HCT116 (cell line): ENCODE data around the gene GPC1. TPM values are rescaled to one million over a fixed set of nuclear protein-coding genes. Genes with fewer than 3 reads are reported as not detected.

Experiments used
- ATAC-seq: fragments of 200-7000 bp; cut with Tn5 transposase; 2 replicates; pipeline ENCODE4 v1.9.1; 2020; ENCODE audit warnings: mild to moderate bottlenecking, moderate library complexity
- BruUV-seq: library from RNA; stranded (reverse); fragments of 400-500 nt; replicated peaks from 2 replicates; lab custom pipeline; 2021; lab: Mats Ljungman, UMichigan
- CTCF ChIA-PET: fragments of 300-600 bp; sonication (Branson Sonifier 250); formaldehyde crosslinking; loops from one replicate; lab custom pipeline; 2021; ENCODE audit warnings: antibody characterized with exemption; lab: Charles Lee
- POLR2A ChIA-PET: fragments of 300-600, 350-600 bp; sonication (Branson Sonifier 250); formaldehyde crosslinking; loops from one replicate; lab custom pipeline; 2021; ENCODE audit warnings: antibody characterized with exemption; lab: Charles Lee
- RAD21 ChIA-PET, 2 experiments: fragments of 300-600 bp; sonication (Branson Sonifier 250); formaldehyde crosslinking; loops; one replicate each; lab custom pipeline; 2023; ENCODE audit warnings: low total read pairs in 2 of 2; ENCODE audit not compliant: uncharacterized antibody in 2 of 2, unreplicated experiment in 2 of 2, low non-redundant PET in 1 of 2; lab: Charles Lee
- DNase-seq: peaks from one replicate; pipeline ENCODE4 v3.0.0-alpha.2; 2010; ENCODE audit warnings: low read depth, low spot score
- H2AFZ ChIP-seq: fragments of 200-600 bp; shearing (Covaris generic), sonication (generic); 2 replicates; pipeline ENCODE4 v1.6.1; 2017; ENCODE audit warnings: low read depth, mixed run types, mixed read lengths, antibody characterized with exemption, low read length; ENCODE audit not compliant: poor library complexity, severe bottlenecking
- H3K27ac ChIP-seq: 2 replicates; pipeline ENCODE4 v1.5.1; 2012; ENCODE audit warnings: low read depth, low read length
- H3K27me3 ChIP-seq: fragments of 200-600 bp; sonication (generic); 2 replicates; pipeline ENCODE4 v1.6.1; 2016; ENCODE audit warnings: mixed run types, low read length, mixed read lengths; ENCODE audit not compliant: insufficient read depth
- H3K36me3 ChIP-seq, 2 experiments: fragments of 200-500 bp in 1 of 2; fragments of 200-600 bp in 1 of 2; sonication (Bioruptor generic) in 1 of 2; sonication (generic) in 1 of 2; 2 replicates each; pipeline versions ENCODE4 v1.5.1 to v1.6.1; 2014 to 2016; ENCODE audit warnings: low read length in 2 of 2, inconsistent platforms in 1 of 2, mixed read lengths in 1 of 2, mixed run types in 1 of 2; ENCODE audit not compliant: insufficient read depth in 2 of 2, control insufficient read depth in 1 of 2
- H3K4me1 ChIP-seq, 2 experiments: fragments of 200-600 bp in 1 of 2; sonication (generic) in 1 of 2; 2 replicates each; pipeline versions ENCODE4 v1.5.1 to v1.6.1; 2012 to 2017; ENCODE audit warnings: low read length in 2 of 2, inconsistent platforms in 1 of 2, mild to moderate bottlenecking in 1 of 2, mixed read lengths in 1 of 2, mixed run types in 1 of 2, moderate library complexity in 1 of 2; ENCODE audit not compliant: insufficient read depth in 2 of 2, control insufficient read depth in 1 of 2
- H3K4me2 ChIP-seq: fragments of 200-600 bp; sonication (generic); 2 replicates; pipeline ENCODE4 v1.6.1; 2017; ENCODE audit warnings: mixed run types, low read length, mixed read lengths
- H3K4me3 ChIP-seq, 2 experiments: fragments of 200-600 bp in 1 of 2; sonication (generic) in 1 of 2; replicated peaks in 1 of 2; 2 replicates each; pipeline ENCODE4 v1.5.1; 2011 to 2016; ENCODE audit warnings: low read length in 2 of 2, control low read depth in 1 of 2, low read depth in 1 of 2, mild to moderate bottlenecking in 1 of 2, mixed read lengths in 1 of 2, mixed run types in 1 of 2
- H3K79me2 ChIP-seq: fragments of 200-600 bp; sonication (generic); 2 replicates; pipeline ENCODE4 v1.6.1; 2017; ENCODE audit warnings: mild to moderate bottlenecking, mixed run types, low read length, moderate library complexity, mixed read lengths; ENCODE audit not compliant: insufficient read depth
- H3K9ac ChIP-seq: fragments of 200-600 bp; sonication (generic); 2 replicates; pipeline ENCODE4 v1.6.1; 2016; ENCODE audit warnings: low read length, mixed read lengths
- H3K9me2 ChIP-seq: fragments of 200-600 bp; sonication (generic), shearing (Covaris generic); 2 replicates; pipeline ENCODE4 v1.6.1; 2017; ENCODE audit warnings: mixed run types, mild to moderate bottlenecking, moderate library complexity; ENCODE audit not compliant: insufficient read depth
- H3K9me3 ChIP-seq, 2 experiments: fragments of 200-500 bp in 1 of 2; fragments of 200-600 bp in 1 of 2; sonication (Bioruptor generic) in 1 of 2; sonication (generic) in 1 of 2; 2 replicates each; pipeline ENCODE4 v1.6.1; 2014 to 2017; ENCODE audit warnings: low read length in 2 of 2, mixed read lengths in 2 of 2, inconsistent platforms in 1 of 2, low read depth in 1 of 2, mild to moderate bottlenecking in 1 of 2, mixed run types in 1 of 2, moderate library complexity in 1 of 2; ENCODE audit not compliant: control insufficient read depth in 1 of 2, insufficient read depth in 1 of 2
- H4K20me1 ChIP-seq: fragments of 200-600 bp; sonication (generic), shearing (Covaris generic); 2 replicates; pipeline ENCODE4 v1.6.1; 2017; ENCODE audit warnings: mixed run types, mild to moderate bottlenecking, moderate library complexity; ENCODE audit not compliant: insufficient read depth
- CBX3 ChIP-seq: IDR thresholded peaks from 2 replicates; pipeline ENCODE4 v1.6.1; 2012; ENCODE audit warnings: low read depth
- EGR1 ChIP-seq: IDR thresholded peaks from 2 replicates; pipeline ENCODE4 v1.6.1; 2012; ENCODE audit warnings: low read depth
- ELF1 ChIP-seq: IDR thresholded peaks from 2 replicates; pipeline ENCODE4 v1.6.1; 2012; ENCODE audit warnings: low read depth, borderline replicate concordance
- EZH2 ChIP-seq: fragments of 200-600 bp; sonication (generic); IDR thresholded peaks from 2 replicates; pipeline ENCODE4 v1.6.1; 2017; ENCODE audit warnings: antibody characterized with exemption, mixed run types
- EZH2phosphoT487 ChIP-seq: fragments of 200-600 bp; IDR thresholded peaks from 2 replicates; pipeline ENCODE4 v1.6.1; 2018; ENCODE audit warnings: antibody characterized with exemption, borderline replicate concordance
- FOSL1 ChIP-seq: IDR thresholded peaks from 2 replicates; pipeline ENCODE4 v1.6.1; 2012; ENCODE audit warnings: low read depth
- POLR2A ChIP-seq: IDR thresholded peaks from 2 replicates; pipeline ENCODE4 v1.7.0; 2011; ENCODE audit warnings: borderline replicate concordance; ENCODE audit not compliant: insufficient read depth, insufficient read length; ENCODE audit errors: extremely low read depth
- POLR2AphosphoS5 ChIP-seq: IDR thresholded peaks from 2 replicates; pipeline ENCODE4 v1.6.1; 2011; ENCODE audit warnings: mild to moderate bottlenecking, low read depth, low read length, moderate library complexity
- RAD21 ChIP-seq: IDR thresholded peaks from 2 replicates; pipeline ENCODE4 v1.6.1; 2012; ENCODE audit warnings: low read depth, mild to moderate bottlenecking
- SIN3A ChIP-seq: IDR thresholded peaks from 2 replicates; pipeline ENCODE4 v1.6.1; 2012; ENCODE audit warnings: low read depth
- SP1 ChIP-seq: IDR thresholded peaks from 2 replicates; pipeline ENCODE4 v1.6.1; 2012; ENCODE audit warnings: low read depth
- TCF7L2 ChIP-seq: IDR thresholded peaks from 2 replicates; pipeline ENCODE4 v1.7.0; 2011; ENCODE audit warnings: borderline replicate concordance, inconsistent platforms; ENCODE audit not compliant: insufficient read depth, insufficient read length; ENCODE audit errors: extremely low read depth
- YY1 ChIP-seq: IDR thresholded peaks from 2 replicates; pipeline ENCODE4 v1.6.1; 2011; ENCODE audit warnings: low read length, low read depth, moderate library complexity, mild to moderate bottlenecking; ENCODE audit not compliant: insufficient replicate concordance; ENCODE audit errors: extremely low read depth
- ZFX ChIP-seq: fragments of 450-650 bp; IDR thresholded peaks from 2 replicates; pipeline ENCODE4 v1.6.1; 2017
- ZNF274 ChIP-seq: fragments of 200-500 bp; sonication (Bioruptor generic); IDR thresholded peaks from 2 replicates; pipeline ENCODE4 v1.6.1; 2014; ENCODE audit warnings: mild to moderate bottlenecking, low read depth, low read length, inconsistent platforms
- intact Hi-C: fragments of 100-400 bp; cut with micrococcal nuclease; formaldehyde crosslinking; loops from 2 replicates; pipeline ENCODE4 v1.10.0; 2022
- total RNA-seq: library from RNA; stranded (reverse); gene quantifications from one replicate; pipeline ENCODE4 v1.2.1, GENCODE V29; 2021; ENCODE audit not compliant: unreplicated experiment
- TF ChIP-seq, protein P1 (sequence below): IDR thresholded peaks from 2 replicates; pipeline ENCODE4 v1.6.1; 2011; ENCODE audit warnings: mild to moderate bottlenecking, low read length, moderate library complexity; ENCODE audit not compliant: insufficient replicate concordance; ENCODE audit errors: extremely low read depth
- TF ChIP-seq, protein P2 (sequence below), 3 experiments: fragments of 200-600 bp in 1 of 3; sonication (generic) in 1 of 3; IDR thresholded peaks in 2 of 3; conservative IDR thresholded peaks in 1 of 3; 2 replicates each; pipeline ENCODE4 v1.5.1; 2012 to 2017; ENCODE audit warnings: low read depth in 2 of 3, low read length in 2 of 3, antibody characterized with exemption in 1 of 3, borderline replicate concordance in 1 of 3, control low read depth in 1 of 3, mild to moderate bottlenecking in 1 of 3, mixed read lengths in 1 of 3, mixed run types in 1 of 3, moderate library complexity in 1 of 3; ENCODE audit not compliant: insufficient read depth in 1 of 3
- TF ChIP-seq, protein P3 (sequence below): IDR thresholded peaks from 2 replicates; pipeline ENCODE4 v1.6.1; 2012
- TF ChIP-seq, protein P4 (sequence below): IDR thresholded peaks from 2 replicates; pipeline ENCODE4 v1.6.1; 2012; ENCODE audit warnings: low read depth

Gene GPC1
- total RNA-seq, 1 experiment from 2014 or later, result 79.1 TPM

DNA sequence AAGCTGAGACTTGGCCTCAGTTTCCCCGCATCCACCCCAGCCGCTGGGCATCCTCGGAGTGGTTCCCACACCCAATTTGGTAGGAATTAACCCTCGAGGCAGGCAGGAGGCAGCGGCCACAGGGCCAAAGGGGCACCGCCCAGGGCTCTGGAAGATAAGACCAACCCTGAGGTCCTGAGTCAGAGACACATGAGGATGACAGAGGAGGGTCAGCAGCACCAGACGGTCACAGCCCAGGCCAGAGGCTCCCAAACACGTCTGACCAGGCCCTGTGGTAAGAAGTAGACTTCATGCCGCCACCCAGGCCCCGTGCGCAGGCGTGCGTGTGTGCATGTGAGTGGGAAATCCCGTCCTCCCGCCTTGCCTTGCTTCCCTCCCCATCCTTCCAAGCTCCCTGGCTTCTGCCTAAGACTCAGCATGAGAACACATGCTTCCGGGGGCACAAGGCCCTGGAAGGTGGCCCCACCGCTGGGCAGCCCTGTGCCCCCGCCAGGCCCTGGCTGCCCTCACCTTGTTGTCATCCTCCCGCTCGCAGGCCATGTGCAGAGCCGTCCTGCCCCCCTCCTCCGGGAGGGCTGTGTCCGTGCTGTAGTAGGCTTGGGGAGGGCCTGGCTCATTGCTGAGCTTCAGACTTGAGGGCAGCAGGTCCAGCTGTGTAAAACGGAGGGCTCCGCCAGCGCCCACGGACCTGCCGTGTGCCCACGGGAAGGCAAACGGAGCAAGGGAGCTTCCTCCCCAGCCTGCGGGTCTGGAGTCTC is 76.1 kb downstream of the GPC1 start:
- ChIA-PET CTCF (no interaction called here), RAD21 (no interaction called here)
- BruUV-seq, result no TSS peak
- H3K36me3 ChIP-seq, result no peaks in the 10 kb centered on the region
- intact Hi-C loops, result loop anchor here (5.0 kb wide), 2 partner anchors 56 to 331 kb away; partner anchors contain the start of gene RNPEPL1
- TF ChIP-seq EGR1 (no peak), TCF7L2 (no peak), ZNF274 (no peak), ELF1 (no peak), RAD21 (no peak), POLR2AphosphoS5 (no peak), YY1 (no peak), FOSL1 (no peak), EZH2 (no peak), ZFX (no peak), SP1 (no peak), EZH2phosphoT487 (no peak), POLR2A (no peak), SIN3A (no peak), CBX3 (no peak)
- TF ChIP-seq, protein P1, sequence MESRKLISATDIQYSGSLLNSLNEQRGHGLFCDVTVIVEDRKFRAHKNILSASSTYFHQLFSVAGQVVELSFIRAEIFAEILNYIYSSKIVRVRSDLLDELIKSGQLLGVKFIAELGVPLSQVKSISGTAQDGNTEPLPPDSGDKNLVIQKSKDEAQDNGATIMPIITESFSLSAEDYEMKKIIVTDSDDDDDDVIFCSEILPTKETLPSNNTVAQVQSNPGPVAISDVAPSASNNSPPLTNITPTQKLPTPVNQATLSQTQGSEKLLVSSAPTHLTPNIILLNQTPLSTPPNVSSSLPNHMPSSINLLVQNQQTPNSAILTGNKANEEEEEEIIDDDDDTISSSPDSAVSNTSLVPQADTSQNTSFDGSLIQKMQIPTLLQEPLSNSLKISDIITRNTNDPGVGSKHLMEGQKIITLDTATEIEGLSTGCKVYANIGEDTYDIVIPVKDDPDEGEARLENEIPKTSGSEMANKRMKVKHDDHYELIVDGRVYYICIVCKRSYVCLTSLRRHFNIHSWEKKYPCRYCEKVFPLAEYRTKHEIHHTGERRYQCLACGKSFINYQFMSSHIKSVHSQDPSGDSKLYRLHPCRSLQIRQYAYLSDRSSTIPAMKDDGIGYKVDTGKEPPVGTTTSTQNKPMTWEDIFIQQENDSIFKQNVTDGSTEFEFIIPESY, result no peak
- TF ChIP-seq, protein P2, sequence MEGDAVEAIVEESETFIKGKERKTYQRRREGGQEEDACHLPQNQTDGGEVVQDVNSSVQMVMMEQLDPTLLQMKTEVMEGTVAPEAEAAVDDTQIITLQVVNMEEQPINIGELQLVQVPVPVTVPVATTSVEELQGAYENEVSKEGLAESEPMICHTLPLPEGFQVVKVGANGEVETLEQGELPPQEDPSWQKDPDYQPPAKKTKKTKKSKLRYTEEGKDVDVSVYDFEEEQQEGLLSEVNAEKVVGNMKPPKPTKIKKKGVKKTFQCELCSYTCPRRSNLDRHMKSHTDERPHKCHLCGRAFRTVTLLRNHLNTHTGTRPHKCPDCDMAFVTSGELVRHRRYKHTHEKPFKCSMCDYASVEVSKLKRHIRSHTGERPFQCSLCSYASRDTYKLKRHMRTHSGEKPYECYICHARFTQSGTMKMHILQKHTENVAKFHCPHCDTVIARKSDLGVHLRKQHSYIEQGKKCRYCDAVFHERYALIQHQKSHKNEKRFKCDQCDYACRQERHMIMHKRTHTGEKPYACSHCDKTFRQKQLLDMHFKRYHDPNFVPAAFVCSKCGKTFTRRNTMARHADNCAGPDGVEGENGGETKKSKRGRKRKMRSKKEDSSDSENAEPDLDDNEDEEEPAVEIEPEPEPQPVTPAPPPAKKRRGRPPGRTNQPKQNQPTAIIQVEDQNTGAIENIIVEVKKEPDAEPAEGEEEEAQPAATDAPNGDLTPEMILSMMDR (IDR thresholded peaks at IDR 0.05 in 2 of 3, conservative IDR thresholded peaks at IDR 0.05 in 1 of 3; ENCODE audit: borderline replicate concordance in 1 of 3, insufficient read depth in 1 of 3, low read depth in 2 of 3, low read length in 2 of 3), result no peak
- TF ChIP-seq, protein P3, sequence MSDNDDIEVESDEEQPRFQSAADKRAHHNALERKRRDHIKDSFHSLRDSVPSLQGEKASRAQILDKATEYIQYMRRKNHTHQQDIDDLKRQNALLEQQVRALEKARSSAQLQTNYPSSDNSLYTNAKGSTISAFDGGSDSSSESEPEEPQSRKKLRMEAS, result no peak
- TF ChIP-seq, protein P4, sequence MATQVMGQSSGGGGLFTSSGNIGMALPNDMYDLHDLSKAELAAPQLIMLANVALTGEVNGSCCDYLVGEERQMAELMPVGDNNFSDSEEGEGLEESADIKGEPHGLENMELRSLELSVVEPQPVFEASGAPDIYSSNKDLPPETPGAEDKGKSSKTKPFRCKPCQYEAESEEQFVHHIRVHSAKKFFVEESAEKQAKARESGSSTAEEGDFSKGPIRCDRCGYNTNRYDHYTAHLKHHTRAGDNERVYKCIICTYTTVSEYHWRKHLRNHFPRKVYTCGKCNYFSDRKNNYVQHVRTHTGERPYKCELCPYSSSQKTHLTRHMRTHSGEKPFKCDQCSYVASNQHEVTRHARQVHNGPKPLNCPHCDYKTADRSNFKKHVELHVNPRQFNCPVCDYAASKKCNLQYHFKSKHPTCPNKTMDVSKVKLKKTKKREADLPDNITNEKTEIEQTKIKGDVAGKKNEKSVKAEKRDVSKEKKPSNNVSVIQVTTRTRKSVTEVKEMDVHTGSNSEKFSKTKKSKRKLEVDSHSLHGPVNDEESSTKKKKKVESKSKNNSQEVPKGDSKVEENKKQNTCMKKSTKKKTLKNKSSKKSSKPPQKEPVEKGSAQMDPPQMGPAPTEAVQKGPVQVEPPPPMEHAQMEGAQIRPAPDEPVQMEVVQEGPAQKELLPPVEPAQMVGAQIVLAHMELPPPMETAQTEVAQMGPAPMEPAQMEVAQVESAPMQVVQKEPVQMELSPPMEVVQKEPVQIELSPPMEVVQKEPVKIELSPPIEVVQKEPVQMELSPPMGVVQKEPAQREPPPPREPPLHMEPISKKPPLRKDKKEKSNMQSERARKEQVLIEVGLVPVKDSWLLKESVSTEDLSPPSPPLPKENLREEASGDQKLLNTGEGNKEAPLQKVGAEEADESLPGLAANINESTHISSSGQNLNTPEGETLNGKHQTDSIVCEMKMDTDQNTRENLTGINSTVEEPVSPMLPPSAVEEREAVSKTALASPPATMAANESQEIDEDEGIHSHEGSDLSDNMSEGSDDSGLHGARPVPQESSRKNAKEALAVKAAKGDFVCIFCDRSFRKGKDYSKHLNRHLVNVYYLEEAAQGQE, result no peak
- TF ChIP-seq, all 23 proteins: peak for 0
- H3K9me2 ChIP-seq, result no peaks in the 10 kb centered on the region
- DNase-seq, result no peak
- no peaks in the 10 kb centered on the region for H3K9me3 ChIP-seq
- POLR2A ChIA-PET, result no interaction called here
- no peak for ATAC-seq
- no peak overlapping the region for H3K4me3 ChIP-seq
- H2AFZ ChIP-seq, result no peak overlapping the region
- H3K27me3 ChIP-seq, result no peaks in the 10 kb centered on the region
- no peaks in the 10 kb centered on the region for H4K20me1 ChIP-seq
- no peak overlapping the region for H3K27ac ChIP-seq
- H3K4me1 ChIP-seq, result peaks cover 0 to 6% of the 10 kb centered on the region in 2 experiments; a peak in 2 of 4 replicates
- H3K79me2 ChIP-seq, result no peaks in the 10 kb centered on the region
- H3K9ac ChIP-seq, result no peak overlapping the region
- H3K4me2 ChIP-seq, result no peak overlapping the region
